Peyer's patch (tissue), 4 donors: ENCODE data around the gene COBL. TPM values are rescaled to one million over a fixed set of nuclear protein-coding genes. Genes with fewer than 3 reads are reported as not detected.

Experiments
- DNase-seq, 3 donors: peaks; one replicate each; pipeline ENCODE4 v3.0.0-alpha.2; 2017 to 2019
- H3K27ac ChIP-seq, 4 donors: fragments of 200-600 bp; sonication (generic); one replicate each; pipeline ENCODE4 v1.5.1; 2016 to 2019
- H3K27me3 ChIP-seq, 2 donors: fragments of 200-600 bp; sonication (generic); one replicate each; pipeline ENCODE4 v1.5.1; 2019
- H3K36me3 ChIP-seq, 3 donors: fragments of 200-600 bp; sonication (generic); one replicate each; pipeline ENCODE4 v1.5.1; 2016 to 2019
- H3K4me1 ChIP-seq, 4 donors: fragments of 200-600 bp; sonication (generic); one replicate each; pipeline ENCODE4 v1.5.1; 2016 to 2019
- H3K4me3 ChIP-seq, 4 donors: fragments of 200-600 bp; sonication (generic); 1 replicate in 3 of 4; 2 replicates in 1 of 4; pipeline ENCODE4 v1.5.1; 2016 to 2019; ENCODE audit warnings: mild to moderate bottlenecking in 1 of 4
- H3K9me3 ChIP-seq, 4 donors: fragments of 200-600 bp; sonication (generic); one replicate each; pipeline ENCODE4 v1.5.1; 2016 to 2019; ENCODE audit warnings: mild to moderate bottlenecking in 1 of 4
- CTCF ChIP-seq, 6 experiments: fragments of 450-650 bp in 4 of 6; fragments of 200-600 bp in 2 of 6; sonication (generic) in 1 of 6; IDR thresholded peaks; one replicate each; pipeline ENCODE4 v1.5.1; 2017 to 2019; ENCODE audit warnings: antibody characterized with exemption in 6 of 6, mild to moderate bottlenecking in 3 of 6, moderate library complexity in 1 of 6
- POLR2A ChIP-seq, 2 donors: fragments of 450-650 bp; IDR thresholded peaks; one replicate each; pipeline ENCODE4 v1.5.1; 2017; ENCODE audit warnings: antibody characterized with exemption in 2 of 2, mild to moderate bottlenecking in 2 of 2, moderate library complexity in 2 of 2
- total RNA-seq, 4 donors: library from RNA; depleted of rRNA; stranded (reverse); fragments of >200 nt; gene quantifications; one replicate each; pipeline ENCODE4 v1.1.0, GENCODE V29; 2016

The COBL gene
- total RNA-seq, 4 donors from 2014 or later: 25.6 to 129 (median 116) TPM

DNA sequence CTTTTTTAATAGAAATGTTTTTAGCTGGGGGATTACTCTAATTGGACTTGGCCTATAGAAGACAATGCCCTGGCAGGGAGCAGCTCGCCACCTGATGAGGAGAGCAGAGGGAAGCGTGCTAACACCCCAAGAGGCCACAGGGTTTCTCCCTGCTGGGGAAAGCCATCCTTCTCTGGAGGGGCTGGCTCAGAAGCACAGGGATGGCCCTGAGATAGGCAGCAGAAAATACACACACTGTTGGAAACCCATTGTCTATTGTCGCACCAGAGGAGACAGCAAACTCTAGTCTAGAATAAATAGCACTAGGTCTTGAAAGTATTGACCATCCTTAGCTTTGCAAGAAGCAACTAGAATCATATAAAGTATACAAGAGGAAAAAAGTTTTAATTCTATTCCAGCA lies 5.4 kb downstream of the COBL start:
- H3K27ac ChIP-seq: no peak overlapping the region

GRCh38 chr7:51310131-51310583 lies 6.5 kb downstream of the COBL start:
- no peak for DNase-seq
- H3K4me3 ChIP-seq: no peak overlapping the region
- H3K27me3 ChIP-seq: no peaks in the 10 kb centered on the region
- no peak overlapping the region for H3K27ac ChIP-seq
- H3K4me1 ChIP-seq: peaks cover 0 to 5% (median 0%) of the 10 kb centered on the region in 4 donors
- no peak for TF ChIP-seq POLR2A (IDR thresholded peaks at IDR 0.05)
- no peak for TF ChIP-seq CTCF (IDR thresholded peaks at IDR 0.05)
- H3K9me3 ChIP-seq: no peaks in the 10 kb centered on the region
- H3K36me3 ChIP-seq: peaks cover 0 to 4% (median 0%) of the 10 kb centered on the region in 3 donors

More for the DNA sequence above, 5.4 kb downstream of the COBL start:
- Histone ChIP-seq H3K36me3 (peaks cover 0 to 4% (median 0%) of the 10 kb centered on the region in 3 donors), H3K9me3 (no peaks in the 10 kb centered on the region), H3K4me1 (peaks cover 0 to 5% (median 0%) of the 10 kb centered on the region in 4 donors), H3K27me3 (no peaks in the 10 kb centered on the region), H3K4me3 (no peak overlapping the region)
- no peak for TF ChIP-seq POLR2A (IDR thresholded peaks at IDR 0.05)
- no peak for TF ChIP-seq CTCF (IDR thresholded peaks at IDR 0.05)
- DNase-seq: no peak

GRCh38 chr7:51309361-51310130 lies 7.1 kb downstream of the COBL start:
- H3K4me1 ChIP-seq: peaks cover 0 to 5% (median 0%) of the 10 kb centered on the region in 4 donors
- no peaks in the 10 kb centered on the region for H3K9me3 ChIP-seq
- DNase-seq: no peak
- no peak for TF ChIP-seq POLR2A (IDR thresholded peaks at IDR 0.05)
- no peak for TF ChIP-seq CTCF (IDR thresholded peaks at IDR 0.05)
- H3K4me3 ChIP-seq: no peak overlapping the region
- H3K27me3 ChIP-seq: no peaks in the 10 kb centered on the region
- peak overlapping the region in 1 of 4 donors; percentile 24 for H3K27ac ChIP-seq
- peaks cover 0 to 4% (median 0%) of the 10 kb centered on the region in 3 donors for H3K36me3 ChIP-seq

GRCh38 chr7:51308696-51309095 lies 7.9 kb downstream of the COBL start:
- TF ChIP-seq POLR2A (IDR thresholded peaks at IDR 0.05) (no peak), CTCF (IDR thresholded peaks at IDR 0.05) (no peak)
- Histone ChIP-seq H3K36me3 (peaks cover 0 to 4% (median 0%) of the 10 kb centered on the region in 3 donors), H3K4me3 (no peak overlapping the region), H3K4me1 (peaks cover 0 to 5% (median 0%) of the 10 kb centered on the region in 4 donors), H3K27ac (peak overlapping the region in 1 of 4 donors; percentile 24), H3K9me3 (no peaks in the 10 kb centered on the region), H3K27me3 (no peaks in the 10 kb centered on the region)
- no peak for DNase-seq

DNA sequence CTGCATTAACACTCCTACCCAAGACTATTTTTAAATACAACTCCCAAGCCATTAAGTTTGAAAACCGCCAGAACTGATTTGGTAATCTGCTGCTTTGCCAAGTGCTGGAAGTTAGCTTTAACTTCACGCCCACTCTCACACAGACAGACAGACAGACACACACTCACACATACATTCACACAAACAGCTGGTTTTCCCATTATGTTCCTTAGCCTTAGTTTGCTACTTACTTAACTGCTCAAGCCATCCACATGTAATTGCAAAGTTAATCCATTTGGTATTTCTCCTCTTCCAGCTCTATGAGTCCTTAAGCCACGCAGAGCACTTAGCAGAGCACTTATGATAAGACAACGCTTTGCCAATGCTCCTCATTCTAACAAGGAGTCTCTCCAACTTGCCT lies 8.3 kb downstream of the COBL start:
- Histone ChIP-seq H3K36me3 (peaks cover 0 to 4% (median 0%) of the 10 kb centered on the region in 3 donors), H3K27me3 (no peaks in the 10 kb centered on the region), H3K4me3 (no peak overlapping the region), H3K27ac (no peak overlapping the region), H3K4me1 (peaks cover 0 to 5% (median 0%) of the 10 kb centered on the region in 4 donors), H3K9me3 (no peaks in the 10 kb centered on the region)
- DNase-seq: no peak
- TF ChIP-seq CTCF (IDR thresholded peaks at IDR 0.05) (no peak), POLR2A (IDR thresholded peaks at IDR 0.05) (no peak)
